Lower leg skin (tissue), 3 donors: ENCODE measurements around the gene ELFN1.

Experiments used
- POLR2A ChIP-seq, 2 donors: fragments of 450-650 bp; IDR thresholded peaks; one replicate each; pipeline ENCODE4 v1.6.1; 2016 to 2017; ENCODE audit warnings: antibody characterized with exemption in 2 of 2, mild to moderate bottlenecking in 1 of 2, moderate library complexity in 1 of 2
- TF ChIP-seq, protein P1 (sequence below), 3 donors: fragments of 450-650 bp; IDR thresholded peaks; one replicate each; pipeline ENCODE4 v1.5.1; 2016; ENCODE audit warnings: antibody characterized with exemption in 3 of 3, mild to moderate bottlenecking in 3 of 3, moderate library complexity in 2 of 3

DNA sequence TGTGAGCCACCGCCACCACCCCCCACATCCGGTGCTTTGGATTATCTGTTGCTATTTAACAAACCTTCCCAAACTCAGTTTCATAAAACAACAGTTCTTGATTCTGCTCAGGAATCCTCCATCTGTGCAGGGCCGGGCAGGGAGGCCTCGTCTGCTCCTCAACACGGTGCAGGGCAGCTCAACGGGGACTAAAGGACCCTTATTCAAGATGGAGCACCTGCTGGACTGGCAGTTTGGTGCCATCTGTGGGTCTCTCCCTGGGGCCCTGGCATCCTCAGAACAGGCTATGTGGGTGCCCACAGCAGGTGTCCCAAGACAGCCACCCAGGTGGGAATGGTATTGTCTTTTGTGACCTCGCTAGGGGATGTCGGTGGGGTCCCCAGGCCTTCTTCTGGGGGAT, 31.0 kb upstream of the ELFN1 start:
- TF ChIP-seq POLR2A (IDR thresholded peaks at IDR 0.05) = no peak
- TF ChIP-seq, protein P1, sequence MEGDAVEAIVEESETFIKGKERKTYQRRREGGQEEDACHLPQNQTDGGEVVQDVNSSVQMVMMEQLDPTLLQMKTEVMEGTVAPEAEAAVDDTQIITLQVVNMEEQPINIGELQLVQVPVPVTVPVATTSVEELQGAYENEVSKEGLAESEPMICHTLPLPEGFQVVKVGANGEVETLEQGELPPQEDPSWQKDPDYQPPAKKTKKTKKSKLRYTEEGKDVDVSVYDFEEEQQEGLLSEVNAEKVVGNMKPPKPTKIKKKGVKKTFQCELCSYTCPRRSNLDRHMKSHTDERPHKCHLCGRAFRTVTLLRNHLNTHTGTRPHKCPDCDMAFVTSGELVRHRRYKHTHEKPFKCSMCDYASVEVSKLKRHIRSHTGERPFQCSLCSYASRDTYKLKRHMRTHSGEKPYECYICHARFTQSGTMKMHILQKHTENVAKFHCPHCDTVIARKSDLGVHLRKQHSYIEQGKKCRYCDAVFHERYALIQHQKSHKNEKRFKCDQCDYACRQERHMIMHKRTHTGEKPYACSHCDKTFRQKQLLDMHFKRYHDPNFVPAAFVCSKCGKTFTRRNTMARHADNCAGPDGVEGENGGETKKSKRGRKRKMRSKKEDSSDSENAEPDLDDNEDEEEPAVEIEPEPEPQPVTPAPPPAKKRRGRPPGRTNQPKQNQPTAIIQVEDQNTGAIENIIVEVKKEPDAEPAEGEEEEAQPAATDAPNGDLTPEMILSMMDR (IDR thresholded peaks at IDR 0.05) = no peak
